Breast epithelium (tissue), 4 donors: ENCODE data around the gene HCLS1. TPM values are rescaled to one million over a fixed set of nuclear protein-coding genes. Genes with fewer than 3 reads are reported as not detected.
"Not testable (repeated sequence)": the region's sequence is repeated elsewhere in the genome, so short reads cannot be mapped to it uniquely, and the experiment has no call there.

Experiments used
- DNase-seq, 2 donors: peaks; one replicate each; pipeline ENCODE4 v3.0.0-alpha.2; 2019; ENCODE audit warnings: low spot score in 2 of 2
- H3K27ac ChIP-seq, 2 donors: fragments of 200-600 bp; sonication (generic) in 1 of 2; one replicate each; pipeline ENCODE4 v1.5.1; 2016 to 2019; ENCODE audit warnings: mild to moderate bottlenecking in 1 of 2
- H3K27me3 ChIP-seq, 2 donors: fragments of 200-600 bp; sonication (generic) in 1 of 2; one replicate each; pipeline versions ENCODE4 v1.5.1 to v1.6.0; 2017 to 2019; ENCODE audit warnings: control low read depth in 1 of 2, mild to moderate bottlenecking in 1 of 2
- H3K36me3 ChIP-seq: fragments of 200-600 bp; one replicate; pipeline ENCODE4 v1.5.1; 2019
- H3K4me1 ChIP-seq, 2 donors: fragments of 200-600 bp; sonication (generic); one replicate each; pipeline ENCODE4 v1.5.1; 2016 to 2019; ENCODE audit warnings: control low read depth in 1 of 2
- H3K4me3 ChIP-seq, 3 donors: fragments of 200-600 bp; sonication (generic); 1 replicate in 2 of 3; 2 replicates in 1 of 3; pipeline ENCODE4 v1.5.1; 2016 to 2019; ENCODE audit warnings: mild to moderate bottlenecking in 3 of 3, moderate library complexity in 2 of 3
- H3K9me3 ChIP-seq, 2 donors: fragments of 200-600 bp; sonication (generic) in 1 of 2; one replicate each; pipeline ENCODE4 v1.5.1; 2016 to 2019; ENCODE audit warnings: control low read depth in 1 of 2
- POLR2A ChIP-seq: fragments of 450-650 bp; IDR thresholded peaks from one replicate; pipeline ENCODE4 v1.6.1; 2016; ENCODE audit warnings: antibody characterized with exemption, mild to moderate bottlenecking, moderate library complexity
- POLR2AphosphoS5 ChIP-seq, 3 donors: sonication (generic); formaldehyde crosslinking; IDR thresholded peaks; one replicate each; pipeline ENCODE4 v1.6.1; 2017; ENCODE audit warnings: antibody characterized with exemption in 3 of 3
- intact Hi-C: fragments of 100-400 bp; cut with DNase I; formaldehyde crosslinking; loops from one replicate; pipeline ENCODE4 v1.15.1; 2023; ENCODE audit warnings: low total_unique reads
- total RNA-seq, 3 donors: library from RNA; depleted of rRNA; stranded (reverse); fragments of >200 nt; gene quantifications; one replicate each; pipeline ENCODE4 v1.1.0, GENCODE V29; 2016
- TF ChIP-seq, protein P1 (sequence below), 3 donors: fragments of 450-650 bp; IDR thresholded peaks; one replicate each; pipeline ENCODE4 v1.5.1; 2016 to 2017; ENCODE audit warnings: antibody characterized with exemption in 3 of 3, mild to moderate bottlenecking in 3 of 3, moderate library complexity in 3 of 3

The HCLS1 gene
- total RNA-seq, 3 donors from 2014 or later = 37.8 to 144 (median 42.6) TPM

GRCh38 chr3:121690777-121691405 lies 30.2 kb upstream of the HCLS1 start:
- DNase-seq = no peak
- intact Hi-C loops = loop anchor here (10.0 kb wide), 1 partner anchor 1086 kb away; no protein-coding TSS in a partner anchor
- H3K9me3 ChIP-seq = no peaks in the 10 kb centered on the region
- H3K4me3 ChIP-seq = no peak overlapping the region
- H3K4me1 ChIP-seq = no peaks in the 10 kb centered on the region
- peaks cover 10% of the 10 kb centered on the region for H3K36me3 ChIP-seq
- no peaks in the 10 kb centered on the region for H3K27me3 ChIP-seq
- TF ChIP-seq POLR2AphosphoS5 (IDR thresholded peaks at IDR 0.05) = no peak
- TF ChIP-seq, protein P1, sequence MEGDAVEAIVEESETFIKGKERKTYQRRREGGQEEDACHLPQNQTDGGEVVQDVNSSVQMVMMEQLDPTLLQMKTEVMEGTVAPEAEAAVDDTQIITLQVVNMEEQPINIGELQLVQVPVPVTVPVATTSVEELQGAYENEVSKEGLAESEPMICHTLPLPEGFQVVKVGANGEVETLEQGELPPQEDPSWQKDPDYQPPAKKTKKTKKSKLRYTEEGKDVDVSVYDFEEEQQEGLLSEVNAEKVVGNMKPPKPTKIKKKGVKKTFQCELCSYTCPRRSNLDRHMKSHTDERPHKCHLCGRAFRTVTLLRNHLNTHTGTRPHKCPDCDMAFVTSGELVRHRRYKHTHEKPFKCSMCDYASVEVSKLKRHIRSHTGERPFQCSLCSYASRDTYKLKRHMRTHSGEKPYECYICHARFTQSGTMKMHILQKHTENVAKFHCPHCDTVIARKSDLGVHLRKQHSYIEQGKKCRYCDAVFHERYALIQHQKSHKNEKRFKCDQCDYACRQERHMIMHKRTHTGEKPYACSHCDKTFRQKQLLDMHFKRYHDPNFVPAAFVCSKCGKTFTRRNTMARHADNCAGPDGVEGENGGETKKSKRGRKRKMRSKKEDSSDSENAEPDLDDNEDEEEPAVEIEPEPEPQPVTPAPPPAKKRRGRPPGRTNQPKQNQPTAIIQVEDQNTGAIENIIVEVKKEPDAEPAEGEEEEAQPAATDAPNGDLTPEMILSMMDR (IDR thresholded peaks at IDR 0.05) = no peak
- no peak for TF ChIP-seq POLR2A
- no peak overlapping the region for H3K27ac ChIP-seq

- H3K4me1 ChIP-seq, H3K36me3 ChIP-seq, H3K27me3 ChIP-seq, intact Hi-C loops, DNase-seq, H3K4me3 ChIP-seq, H3K27ac ChIP-seq: not testable (repeated sequence)
- peaks cover 8 to 11% of the 10 kb centered on the region in 2 donors for H3K9me3 ChIP-seq
These were observed 28.0 kb upstream of the HCLS1 start for GRCh38 chr3:121688747-121689146.

DNA sequence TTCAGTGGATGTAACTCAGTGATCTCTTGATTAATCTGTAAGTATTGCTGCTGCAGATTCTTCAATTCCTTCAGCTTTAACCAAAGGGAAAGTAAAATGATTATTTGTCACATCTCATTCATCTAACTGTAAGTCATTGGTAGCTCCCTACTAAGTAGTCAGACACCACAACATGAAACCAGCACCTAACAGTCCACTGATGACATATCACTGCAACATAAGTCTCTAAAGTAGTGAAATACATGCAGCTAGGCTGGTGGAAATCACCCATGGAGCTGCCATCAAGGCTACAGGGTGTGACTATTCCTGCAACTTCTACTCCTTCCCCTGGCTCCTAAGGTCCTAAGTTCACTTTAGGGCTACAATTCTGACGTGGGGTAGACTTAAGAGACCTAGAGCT lies 21.1 kb upstream of the HCLS1 start:
- Histone ChIP-seq H3K9me3 (peaks cover 8 to 11% of the 10 kb centered on the region in 2 donors), H3K4me1 (no peaks in the 10 kb centered on the region), H3K4me3 (no peak overlapping the region), H3K27ac (no peak overlapping the region), H3K27me3 (no peaks in the 10 kb centered on the region), H3K36me3 (peaks cover 8% of the 10 kb centered on the region)
- intact Hi-C loops = no loop called here
- TF ChIP-seq POLR2A = no peak
- no peak for TF ChIP-seq POLR2AphosphoS5 (IDR thresholded peaks at IDR 0.05)
- TF ChIP-seq, protein P1 (IDR thresholded peaks at IDR 0.05) = no peak
- DNase-seq = no peak

DNA sequence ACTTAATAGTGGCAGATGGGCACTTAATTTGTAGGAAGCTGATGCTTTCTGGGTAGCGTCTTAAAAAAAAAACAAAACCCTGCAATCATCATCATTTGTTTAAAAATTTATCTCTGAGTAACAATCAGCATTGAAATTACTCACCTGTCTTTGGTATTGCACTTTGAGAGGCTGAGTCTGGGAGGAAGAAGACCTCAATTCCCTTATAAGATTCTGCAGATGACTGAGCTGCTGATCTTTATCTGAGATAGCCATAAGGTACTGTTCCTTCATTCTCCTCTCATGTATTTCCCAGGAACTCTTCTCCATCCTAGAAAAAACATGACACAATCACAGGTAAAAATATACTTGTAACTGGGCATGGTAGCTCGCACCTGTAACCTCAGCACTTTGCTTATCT lies 16.4 kb upstream of the HCLS1 start:
- TF ChIP-seq POLR2AphosphoS5 (IDR thresholded peaks at IDR 0.05) (no peak), POLR2A (no peak)
- TF ChIP-seq, protein P1 (IDR thresholded peaks at IDR 0.05) = no peak
- no peak overlapping the region for H3K27ac ChIP-seq
- no peaks in the 10 kb centered on the region for H3K27me3 ChIP-seq
- no peaks in the 10 kb centered on the region for H3K9me3 ChIP-seq
- H3K4me3 ChIP-seq = no peak overlapping the region
- H3K4me1 ChIP-seq = no peaks in the 10 kb centered on the region
- H3K36me3 ChIP-seq = peaks cover 12% of the 10 kb centered on the region
- intact Hi-C loops = no loop called here
- no peak for DNase-seq

GRCh38 chr3:121670676-121671075 lies 10.0 kb upstream of the HCLS1 start:
- DNase-seq = no peak
- H3K4me1 ChIP-seq = no peaks in the 10 kb centered on the region
- peaks cover 4% of the 10 kb centered on the region for H3K36me3 ChIP-seq
- no peak for TF ChIP-seq POLR2AphosphoS5 (IDR thresholded peaks at IDR 0.05)
- TF ChIP-seq, protein P1 (IDR thresholded peaks at IDR 0.05) = no peak
- intact Hi-C loops = no loop called here
- no peak overlapping the region for H3K4me3 ChIP-seq
- H3K27me3 ChIP-seq = no peaks in the 10 kb centered on the region
- H3K9me3 ChIP-seq = no peaks in the 10 kb centered on the region
- no peak overlapping the region for H3K27ac ChIP-seq
